LHCN-M2 (cell line): ENCODE data around the gene LDB3. TPM values are rescaled to one million over a fixed set of nuclear protein-coding genes. Genes with fewer than 3 reads are reported as not detected.
A peak's percentile ranks its signal among the peaks of the same experiment; 100 is the strongest.

Experiments used
- DNase-seq: peaks from one replicate; pipeline ENCODE4 v3.0.0-alpha.2; 2012; ENCODE audit warnings: low read depth
- total RNA-seq: library from RNA; depleted of rRNA; stranded (reverse); fragments of >200 nt; gene quantifications from 2 replicates; pipeline ENCODE4 v1.2.3, GENCODE V29; 2014

The LDB3 gene
- total RNA-seq, 1 experiment from 2014 or later: 0.06 TPM

- DNase-seq: no peak
These were observed 18.2 kb upstream of the LDB3 start for GRCh38 chr10:86650151-86650550.

DNA sequence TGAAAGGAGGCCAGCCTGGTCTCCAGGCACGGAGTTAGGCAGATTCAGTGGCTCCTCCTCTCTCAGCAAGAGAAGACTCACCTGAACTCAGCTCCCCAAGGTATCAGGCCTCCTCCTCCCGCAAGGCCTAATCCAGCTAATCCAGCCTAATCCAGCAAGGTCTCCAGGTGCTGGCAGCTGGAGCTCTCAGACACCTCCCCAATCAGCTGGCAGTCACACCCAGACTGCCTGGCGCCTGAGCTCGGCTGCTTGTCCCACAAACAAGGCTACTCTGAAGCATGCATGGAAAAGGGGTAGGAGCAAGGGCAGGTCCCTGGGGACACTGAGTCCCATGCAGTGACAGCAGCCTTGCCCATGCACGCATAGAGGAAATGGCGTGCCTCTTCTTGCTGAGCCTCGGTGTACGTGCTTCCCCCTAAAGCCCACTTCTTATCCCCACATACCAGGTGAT is 17.3 kb upstream of the LDB3 start:
- no peak for DNase-seq

GRCh38 chr10:86651631-86652331 is 16.5 kb upstream of the LDB3 start:
- no peak for DNase-seq

DNA sequence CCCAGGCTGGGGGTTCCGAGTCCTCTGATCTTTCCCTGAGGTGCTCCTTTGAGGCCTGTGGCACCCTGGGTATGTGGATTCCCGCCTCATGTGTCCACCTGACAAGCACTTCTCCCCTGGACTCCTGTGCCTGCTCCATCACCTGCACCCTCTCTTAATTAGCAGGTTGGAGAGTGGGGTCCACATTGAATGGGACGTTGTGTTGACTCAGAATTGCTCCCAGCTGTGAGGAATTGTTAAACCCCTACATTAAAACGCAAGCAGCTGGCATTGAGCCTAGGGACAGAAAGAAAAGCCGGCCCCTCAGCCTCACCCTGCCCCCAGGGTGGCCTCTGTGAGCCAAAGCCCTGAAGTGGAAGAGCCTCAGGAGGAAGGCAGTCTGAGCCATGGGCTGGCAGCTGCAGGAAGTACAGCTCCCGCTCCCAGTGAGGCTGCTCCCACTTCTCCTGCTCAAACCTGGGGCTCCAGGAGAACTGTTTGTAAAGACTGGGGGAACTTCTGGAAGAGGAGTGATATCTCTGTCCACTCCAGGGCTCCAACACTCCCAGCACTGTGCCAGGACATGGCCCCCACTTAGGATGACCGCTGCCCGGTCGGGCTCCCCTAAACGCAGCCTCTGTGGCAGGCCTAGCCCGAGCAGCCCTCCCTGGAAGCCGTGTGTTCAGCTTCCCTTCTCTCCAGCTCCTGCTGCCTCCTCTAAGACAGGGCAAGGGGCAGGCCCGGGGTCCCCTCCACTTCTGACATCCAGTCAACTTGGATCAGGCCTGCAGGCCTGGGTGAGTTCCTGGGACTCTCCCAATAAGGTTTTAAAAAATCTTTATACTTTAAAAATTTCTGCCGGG is 15.7 kb upstream of the LDB3 start:
- no peak for DNase-seq

- DNase-seq: no peak
These were observed 14.9 kb upstream of the LDB3 start for GRCh38 chr10:86653379-86653778.

DNA sequence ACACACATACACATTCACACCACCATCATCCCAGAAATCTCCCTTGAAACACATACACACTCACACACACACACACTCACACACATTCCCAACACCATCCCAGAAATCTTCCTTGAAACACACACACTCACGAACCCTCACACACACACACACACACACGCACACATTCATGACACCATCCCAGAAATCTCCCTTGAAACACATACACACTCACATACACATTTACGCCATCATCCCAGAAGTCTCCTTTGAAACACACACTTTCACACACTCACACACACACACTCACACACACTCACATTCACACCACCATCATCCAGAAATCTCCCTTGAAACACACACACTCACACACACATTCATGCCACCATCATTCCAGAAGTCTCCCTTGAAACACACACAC is 14.3 kb upstream of the LDB3 start:
- no peak for DNase-seq

DNA sequence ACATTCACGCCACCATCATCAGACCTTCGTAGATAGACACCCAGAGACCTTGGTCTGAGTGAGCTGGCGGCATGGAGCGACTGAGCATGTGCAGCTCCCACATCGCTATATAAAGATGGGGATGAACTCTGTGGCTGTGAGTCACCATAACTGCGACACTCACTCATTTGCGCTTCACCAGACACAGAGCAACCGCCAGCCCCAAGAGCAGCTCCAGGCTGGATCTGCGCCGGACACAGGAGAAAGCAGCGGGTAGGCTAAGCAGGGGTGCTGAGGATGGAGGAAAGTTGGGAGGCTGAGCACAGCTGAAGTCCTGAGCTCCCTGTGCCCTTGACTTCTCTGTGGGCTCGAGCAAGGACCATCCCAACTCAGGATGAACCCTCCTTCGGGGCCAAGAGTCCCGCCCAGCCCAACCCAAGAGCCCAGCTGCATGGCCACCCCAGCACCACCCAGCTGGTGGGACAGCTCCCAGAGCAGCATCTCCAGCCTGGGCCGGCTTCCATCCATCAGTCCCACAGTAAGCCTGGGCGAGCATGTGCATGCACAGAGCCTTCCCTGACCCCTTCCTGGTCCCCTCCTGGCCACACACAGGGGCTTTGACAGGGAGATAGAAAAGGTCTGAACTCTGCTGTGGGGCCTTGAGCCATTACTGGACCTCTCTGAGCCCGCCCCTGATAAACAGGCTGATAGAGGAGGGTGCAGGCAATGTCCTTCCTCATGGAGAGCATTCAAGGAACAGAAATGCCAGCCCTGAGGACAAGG is 13.7 kb upstream of the LDB3 start, which contains the start of gene OPN4:
Gene OPN4, plus strand, starts transcription at position 137 of the 762 bp plus-strand sequence. Its CDS starts 237 bp downstream, at position 374.
- DNase-seq: no peak

DNA sequence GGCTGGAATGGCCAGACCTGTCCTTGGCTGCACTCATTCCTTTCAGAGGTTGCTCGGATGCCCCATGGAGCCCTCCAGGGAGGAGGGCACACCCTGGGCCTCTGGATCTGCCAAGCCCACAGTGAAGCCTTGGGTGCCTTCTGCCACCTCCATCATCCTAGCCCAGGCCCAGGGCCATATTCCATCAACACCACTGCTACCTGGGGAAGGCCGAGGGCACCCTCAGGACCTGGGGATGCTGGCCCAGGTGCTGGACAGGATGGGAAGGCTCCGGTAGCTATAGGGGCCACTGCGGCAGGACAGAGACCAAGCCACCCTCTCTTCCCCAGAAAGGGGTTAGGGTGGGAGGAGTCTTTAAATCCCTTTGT is 13.2 kb upstream of the LDB3 start:
- DNase-seq: no peak

- DNase-seq: no peak
These were observed 12.7 kb upstream of the LDB3 start for GRCh38 chr10:86655596-86655995.

DNA sequence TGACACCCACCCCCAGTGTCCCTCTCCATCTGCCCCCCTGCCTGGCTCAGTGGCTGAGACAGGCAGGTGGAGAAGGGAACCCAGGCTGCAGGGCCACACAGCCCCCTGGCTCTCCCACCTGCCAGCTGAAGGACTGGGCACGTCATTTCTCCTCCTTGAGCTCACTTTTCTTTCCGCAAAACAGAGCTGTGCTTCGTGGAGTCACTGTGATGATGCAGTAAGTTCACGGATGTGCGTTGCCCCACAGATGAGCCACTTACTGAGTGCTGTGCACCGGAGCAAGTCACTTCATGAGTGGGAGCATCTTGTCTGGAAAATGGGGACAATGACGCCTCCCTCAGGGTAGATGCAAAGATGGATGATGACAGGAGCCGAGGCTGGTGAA is 11.3 kb upstream of the LDB3 start:
- DNase-seq: no peak

- peak; percentile 38 for DNase-seq
These were observed 10.8 kb upstream of the LDB3 start for GRCh38 chr10:86657396-86658011.

- no peak for DNase-seq
These were observed 10.0 kb upstream of the LDB3 start for GRCh38 chr10:86658261-86658741.

DNA sequence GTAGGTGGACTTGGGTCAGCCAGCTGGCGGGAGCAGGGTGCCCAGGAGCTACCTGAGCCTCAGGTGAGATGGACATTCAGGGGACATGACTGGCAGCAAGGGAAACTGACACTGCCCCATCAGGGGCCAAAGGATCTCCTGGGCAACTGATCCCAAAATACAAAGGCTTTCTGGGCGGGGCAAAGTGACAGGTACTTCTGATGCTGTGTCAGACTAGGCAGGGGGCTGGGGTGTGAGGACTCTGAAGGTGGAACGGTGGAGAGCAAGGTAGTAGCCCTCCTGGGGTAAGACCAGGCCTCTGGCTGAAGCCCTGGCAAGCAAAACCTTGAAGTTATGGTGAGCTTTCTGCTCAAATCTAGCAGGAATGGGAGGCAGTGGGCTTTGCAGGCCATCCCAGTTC is 9.6 kb upstream of the LDB3 start:
- DNase-seq: no peak

DNA sequence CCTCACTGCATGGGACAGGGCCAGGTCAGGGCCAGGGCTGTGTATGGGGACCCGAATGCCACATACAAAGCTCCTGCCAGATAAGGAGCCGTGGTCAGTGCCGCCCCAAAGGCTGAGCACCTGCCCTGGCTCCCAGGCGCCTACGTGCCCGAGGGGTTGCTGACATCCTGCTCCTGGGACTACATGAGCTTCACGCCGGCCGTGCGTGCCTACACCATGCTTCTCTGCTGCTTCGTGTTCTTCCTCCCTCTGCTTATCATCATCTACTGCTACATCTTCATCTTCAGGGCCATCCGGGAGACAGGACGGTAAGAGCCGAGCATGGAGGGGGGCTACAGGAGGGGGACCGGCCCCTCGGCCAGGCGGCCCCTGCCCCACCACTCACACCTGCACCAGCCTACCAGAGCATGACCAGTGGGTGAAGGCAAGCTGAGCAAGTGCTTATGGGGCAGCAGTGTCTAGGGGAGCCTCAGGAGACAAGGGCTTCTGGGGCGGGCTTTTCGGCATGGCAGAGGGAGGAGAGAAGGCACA is 9.1 kb upstream of the LDB3 start:
- no peak for DNase-seq

DNA sequence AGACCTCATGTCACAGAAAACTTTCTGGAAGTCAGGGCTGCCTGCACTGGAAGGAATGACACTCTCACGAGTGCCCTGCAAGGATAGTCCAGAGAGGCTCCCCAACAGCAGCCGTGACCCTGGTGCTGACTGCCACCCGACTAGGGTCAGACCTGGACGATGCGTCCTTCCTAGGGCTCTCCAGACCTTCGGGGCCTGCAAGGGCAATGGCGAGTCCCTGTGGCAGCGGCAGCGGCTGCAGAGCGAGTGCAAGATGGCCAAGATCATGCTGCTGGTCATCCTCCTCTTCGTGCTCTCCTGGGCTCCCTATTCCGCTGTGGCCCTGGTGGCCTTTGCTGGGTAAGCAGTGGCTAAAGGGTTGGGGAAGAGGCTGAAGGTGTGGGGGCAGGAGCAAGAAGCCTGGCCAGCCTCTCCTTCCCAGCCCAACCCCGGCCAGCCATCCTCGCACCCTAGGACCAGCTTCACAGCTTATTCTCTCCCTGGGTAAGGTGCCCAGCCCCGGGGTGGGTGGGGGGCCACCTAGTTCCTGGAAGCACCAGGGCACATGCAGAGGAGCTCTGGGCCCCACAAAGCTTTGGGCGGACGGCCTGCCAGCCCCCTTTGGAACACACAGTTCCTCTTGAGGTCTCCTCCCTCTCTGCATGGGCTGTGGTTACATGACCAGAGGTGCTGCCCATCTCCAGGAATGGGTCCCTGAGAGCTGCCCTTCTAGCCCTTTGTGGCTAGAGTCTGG is 8.4 kb upstream of the LDB3 start:
- no peak for DNase-seq

- no peak for DNase-seq
These were observed 6.9 kb upstream of the LDB3 start for GRCh38 chr10:86661161-86662025.

GRCh38 chr10:86662186-86663045 is 5.9 kb upstream of the LDB3 start:
- DNase-seq: no peak

DNA sequence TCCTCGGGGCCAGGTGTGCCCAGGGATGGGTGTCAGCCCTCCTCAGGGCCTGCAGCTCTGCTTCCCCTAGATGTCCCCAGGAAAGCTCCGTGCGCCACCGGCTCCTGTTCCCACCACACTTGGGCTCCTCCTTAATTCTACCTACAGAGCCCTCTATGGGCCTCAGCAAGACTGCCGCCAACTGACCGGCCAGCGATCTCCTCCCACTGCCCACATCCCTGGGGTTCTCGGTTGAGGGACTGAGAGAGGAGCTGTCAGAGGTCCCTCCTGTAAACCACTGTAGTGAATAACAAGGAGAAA is 5.3 kb upstream of the LDB3 start:
- DNase-seq: no peak
